H1 (cell line): Measurements from ENCODE around the gene ITGA11.

Experiments
- ATF3 ChIP-seq: IDR thresholded peaks from 2 replicates; pipeline ENCODE4 v1.6.1; 2011; ENCODE audit warnings: low read depth, mild to moderate bottlenecking, low read length; ENCODE audit not compliant: insufficient read depth
- CTCF ChIP-seq, 3 experiments: IDR thresholded peaks; 1 replicate in 2 of 3; 2 replicates in 1 of 3; pipeline versions ENCODE4 v1.5.1 to v1.6.1; 2011; ENCODE audit warnings: low read length in 3 of 3, mild to moderate bottlenecking in 3 of 3, inconsistent platforms in 2 of 3, low read depth in 1 of 3, moderate library complexity in 1 of 3; ENCODE audit not compliant: insufficient read depth in 1 of 3; ENCODE audit errors: control extremely low read depth in 1 of 3
- EP300 ChIP-seq, 2 experiments: IDR thresholded peaks; 1 replicate in 1 of 2; 2 replicates in 1 of 2; pipeline ENCODE4 v1.6.1; 2011 to 2012; ENCODE audit warnings: low read depth in 2 of 2, low read length in 2 of 2, mild to moderate bottlenecking in 2 of 2, borderline replicate concordance in 1 of 2, inconsistent platforms in 1 of 2, moderate library complexity in 1 of 2
- RFX5 ChIP-seq: IDR thresholded peaks from 2 replicates; pipeline ENCODE4 v1.6.1; 2011; ENCODE audit warnings: low read depth, low read length, improper control_type of control experiment, borderline replicate concordance
- RXRA ChIP-seq: IDR thresholded peaks from 2 replicates; pipeline ENCODE4 v1.6.1; 2011; ENCODE audit warnings: low read depth, mild to moderate bottlenecking, low read length, moderate library complexity; ENCODE audit not compliant: insufficient read depth

- TF ChIP-seq RFX5 (no peak), CTCF (IDR thresholded peaks at IDR 0.05; ENCODE audit: control extremely low read depth in 1 of 3, insufficient read depth in 1 of 3, low read depth in 1 of 3, low read length in 3 of 3) (no peak), ATF3 (no peak), EP300 (IDR thresholded peaks at IDR 0.05; ENCODE audit: borderline replicate concordance in 1 of 2, low read depth in 2 of 2, low read length in 2 of 2) (no peak), RXRA (no peak)
Observed at GRCh38 chr15:68313501-68314410, 118.2 kb downstream of the ITGA11 start.
